ENCODE data around the gene NAA38.
A peak's percentile ranks its signal among the peaks of the same experiment; 100 is the strongest.

NAA38 gene

GRCh38 chr17:7862692-7863437 lies 5.5 kb upstream of the NAA38 start:
- DNase-seq (ENCODE audit: low spot score), result peak; percentile 38
- no peak overlapping the region for H3K27ac ChIP-seq
- H3K4me3 ChIP-seq, result no peak overlapping the region
- TF ChIP-seq, protein P1, sequence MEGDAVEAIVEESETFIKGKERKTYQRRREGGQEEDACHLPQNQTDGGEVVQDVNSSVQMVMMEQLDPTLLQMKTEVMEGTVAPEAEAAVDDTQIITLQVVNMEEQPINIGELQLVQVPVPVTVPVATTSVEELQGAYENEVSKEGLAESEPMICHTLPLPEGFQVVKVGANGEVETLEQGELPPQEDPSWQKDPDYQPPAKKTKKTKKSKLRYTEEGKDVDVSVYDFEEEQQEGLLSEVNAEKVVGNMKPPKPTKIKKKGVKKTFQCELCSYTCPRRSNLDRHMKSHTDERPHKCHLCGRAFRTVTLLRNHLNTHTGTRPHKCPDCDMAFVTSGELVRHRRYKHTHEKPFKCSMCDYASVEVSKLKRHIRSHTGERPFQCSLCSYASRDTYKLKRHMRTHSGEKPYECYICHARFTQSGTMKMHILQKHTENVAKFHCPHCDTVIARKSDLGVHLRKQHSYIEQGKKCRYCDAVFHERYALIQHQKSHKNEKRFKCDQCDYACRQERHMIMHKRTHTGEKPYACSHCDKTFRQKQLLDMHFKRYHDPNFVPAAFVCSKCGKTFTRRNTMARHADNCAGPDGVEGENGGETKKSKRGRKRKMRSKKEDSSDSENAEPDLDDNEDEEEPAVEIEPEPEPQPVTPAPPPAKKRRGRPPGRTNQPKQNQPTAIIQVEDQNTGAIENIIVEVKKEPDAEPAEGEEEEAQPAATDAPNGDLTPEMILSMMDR (IDR thresholded peaks at IDR 0.05), result no peak

- peak overlapping the region; percentile 80 for H3K4me3 ChIP-seq
- peak; percentile 41 for DNase-seq (ENCODE audit: low spot score)
- no peak overlapping the region for H3K27ac ChIP-seq
- TF ChIP-seq, protein P1 (IDR thresholded peaks at IDR 0.05), result no peak
Observed at GRCh38 chr17:7859028-7859427, 1.7 kb upstream of the NAA38 start.

DNA sequence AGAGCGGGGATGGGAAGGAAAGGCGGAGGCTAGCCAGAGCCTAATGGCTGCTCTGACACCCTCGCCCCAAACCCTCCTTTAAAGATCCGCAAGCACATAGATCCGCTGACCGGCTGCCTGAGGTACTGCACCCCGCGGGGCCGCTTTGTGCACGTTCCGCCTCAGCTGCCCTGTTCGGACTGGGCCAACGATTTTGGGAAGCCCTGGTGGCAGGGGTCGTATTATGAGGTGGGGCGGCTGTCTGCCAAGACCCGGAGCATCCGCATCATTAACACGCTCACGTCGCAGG lies 1.1 kb upstream of the NAA38 start:
- DNase-seq (ENCODE audit: low spot score), result peak; percentile 74
- Histone ChIP-seq H3K4me3 (peak overlapping the region; percentile 80), H3K27ac (peak overlapping the region; percentile 81 to 94)
- TF ChIP-seq, protein P1 (IDR thresholded peaks at IDR 0.05), result no peak

GRCh38 chr17:7857713-7858521 lies 558 bp upstream of the NAA38 start, which contains the start of gene CYB5D1:
Gene CYB5D1 (plus strand): TSS chr17:7858003. CDS start chr17:7858135, 132 bp downstream.
- Histone ChIP-seq H3K4me3 (peak within 1 kb of the TSS; percentile 80), H3K27ac (peak within 1 kb of the TSS; percentile 81 to 94)
- TF ChIP-seq, protein P1 (IDR thresholded peaks at IDR 0.05), result no peak
- DNase-seq (ENCODE audit: low spot score), result peak; percentile 95

- TF ChIP-seq, protein P1 (IDR thresholded peaks at IDR 0.05), result no peak
- Histone ChIP-seq H3K27ac (peak overlapping the region; percentile 81 to 94), H3K4me3 (peak overlapping the region; percentile 80)
- peak; percentile 77 for DNase-seq (ENCODE audit: low spot score)
Observed at GRCh38 chr17:7856011-7856810, 1.1 kb downstream of the NAA38 start.

DNA sequence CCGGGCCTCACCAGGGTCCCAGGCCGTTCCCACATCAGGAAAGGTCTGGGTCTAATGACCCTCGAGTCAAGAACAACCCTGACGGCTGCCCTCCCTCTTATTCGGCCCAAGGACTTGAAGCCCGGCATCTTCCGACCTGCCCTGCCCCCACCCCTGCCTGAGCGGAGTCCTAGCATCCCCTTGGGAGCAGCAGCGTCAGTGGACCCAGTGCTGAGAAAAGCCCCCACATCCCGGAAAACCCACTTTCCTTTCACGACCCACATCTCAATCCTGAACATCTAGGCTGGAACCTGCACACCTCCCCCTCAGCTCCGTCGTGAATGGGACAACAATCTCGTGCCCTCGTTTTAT lies 1.7 kb downstream of the NAA38 start:
- TF ChIP-seq, protein P1 (IDR thresholded peaks at IDR 0.05), result no peak
- DNase-seq (ENCODE audit: low spot score), result peak; percentile 80
- peak overlapping the region; percentile 81 to 94 for H3K27ac ChIP-seq
- peak overlapping the region; percentile 80 for H3K4me3 ChIP-seq
